ENCODE measurements around the gene ABHD13. TPM values are rescaled to one million over a fixed set of nuclear protein-coding genes. Genes with fewer than 3 reads are reported as not detected.
"Not testable (repeated sequence)": the region's sequence is repeated elsewhere in the genome, so short reads cannot be mapped to it uniquely, and the experiment has no call there.

The ABHD13 gene
- polyA plus RNA-seq, 1 experiment = 2.7 TPM

- CTCF ChIA-PET = interaction anchor here (1.1 kb wide), 1 partner anchor 12 kb away, joined by 4 read pairs; no protein-coding TSS in a partner anchor
- POLR2A ChIA-PET = no interaction called here
- Histone ChIP-seq H3K36me3 (ENCODE audit: control insufficient read depth, insufficient read depth, low read length) (no peaks in the 10 kb centered on the region), H3K27me3 (ENCODE audit: control insufficient read depth, insufficient read depth, low read length) (no peaks in the 10 kb centered on the region), H3K4me3 (ENCODE audit: low read depth, low read length) (no peak overlapping the region)
- TF ChIP-seq, protein P1, sequence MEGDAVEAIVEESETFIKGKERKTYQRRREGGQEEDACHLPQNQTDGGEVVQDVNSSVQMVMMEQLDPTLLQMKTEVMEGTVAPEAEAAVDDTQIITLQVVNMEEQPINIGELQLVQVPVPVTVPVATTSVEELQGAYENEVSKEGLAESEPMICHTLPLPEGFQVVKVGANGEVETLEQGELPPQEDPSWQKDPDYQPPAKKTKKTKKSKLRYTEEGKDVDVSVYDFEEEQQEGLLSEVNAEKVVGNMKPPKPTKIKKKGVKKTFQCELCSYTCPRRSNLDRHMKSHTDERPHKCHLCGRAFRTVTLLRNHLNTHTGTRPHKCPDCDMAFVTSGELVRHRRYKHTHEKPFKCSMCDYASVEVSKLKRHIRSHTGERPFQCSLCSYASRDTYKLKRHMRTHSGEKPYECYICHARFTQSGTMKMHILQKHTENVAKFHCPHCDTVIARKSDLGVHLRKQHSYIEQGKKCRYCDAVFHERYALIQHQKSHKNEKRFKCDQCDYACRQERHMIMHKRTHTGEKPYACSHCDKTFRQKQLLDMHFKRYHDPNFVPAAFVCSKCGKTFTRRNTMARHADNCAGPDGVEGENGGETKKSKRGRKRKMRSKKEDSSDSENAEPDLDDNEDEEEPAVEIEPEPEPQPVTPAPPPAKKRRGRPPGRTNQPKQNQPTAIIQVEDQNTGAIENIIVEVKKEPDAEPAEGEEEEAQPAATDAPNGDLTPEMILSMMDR (IDR thresholded peaks at IDR 0.05; ENCODE audit: insufficient read depth, low read depth, low read length) = no peak
- no peak for DNase-seq (ENCODE audit: low read depth)
Measured at GRCh38 chr13:108249150-108249549, 31.0 kb downstream of the ABHD13 start.

GRCh38 chr13:108257248-108257647, 39.1 kb downstream of the ABHD13 start:
- TF ChIP-seq, protein P1 (IDR thresholded peaks at IDR 0.05; ENCODE audit: insufficient read depth, low read depth, low read length) = no peak
- no peaks in the 10 kb centered on the region for H3K27me3 ChIP-seq (ENCODE audit: control insufficient read depth, insufficient read depth, low read length)
- H3K36me3 ChIP-seq (ENCODE audit: control insufficient read depth, insufficient read depth, low read length) = no peaks in the 10 kb centered on the region
- DNase-seq (ENCODE audit: low read depth) = no peak
- no peak overlapping the region for H3K4me3 ChIP-seq (ENCODE audit: low read depth, low read length)
- ChIA-PET CTCF (no interaction called here), POLR2A (no interaction called here)

DNA sequence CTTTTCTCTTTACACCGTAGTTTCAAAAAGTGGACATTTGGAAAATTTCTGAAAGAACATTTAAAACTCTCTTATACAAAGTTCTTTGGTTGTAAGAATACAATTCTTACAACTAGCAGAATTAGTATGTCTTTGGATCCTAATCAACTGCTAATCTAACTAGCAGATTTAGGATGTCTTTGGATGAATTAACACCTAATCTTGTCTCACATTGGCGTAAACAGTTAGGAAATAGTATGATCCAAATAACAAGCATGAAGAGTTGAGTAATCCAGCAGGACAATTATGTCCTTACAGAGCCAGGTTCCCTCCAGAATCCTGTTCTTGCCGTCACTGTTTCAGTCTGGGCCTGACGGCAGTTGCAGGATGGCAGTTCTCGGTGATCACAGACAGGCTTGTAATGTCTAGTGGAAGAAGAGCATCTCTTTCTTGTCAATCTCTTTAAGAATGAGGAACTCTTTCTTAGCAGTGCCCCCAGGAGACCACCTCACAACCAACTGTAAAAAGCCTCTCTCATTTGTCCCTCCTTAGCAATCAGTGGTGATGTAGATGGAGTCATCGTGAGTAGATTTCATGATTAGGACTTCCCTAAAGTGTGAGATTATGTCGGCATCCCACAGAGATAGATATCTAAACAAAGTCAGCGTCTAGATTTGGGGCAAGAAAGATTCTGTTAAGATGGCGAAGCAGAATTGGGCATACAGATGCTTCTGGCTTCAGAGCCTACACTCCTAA, 45.6 kb downstream of the ABHD13 start:
- Histone ChIP-seq H3K4me3 (ENCODE audit: low read depth, low read length) (no peak overlapping the region), H3K36me3 (ENCODE audit: control insufficient read depth, insufficient read depth, low read length) (no peaks in the 10 kb centered on the region), H3K27me3 (ENCODE audit: control insufficient read depth, insufficient read depth, low read length) (no peaks in the 10 kb centered on the region)
- ChIA-PET CTCF (no interaction called here), POLR2A (no interaction called here)
- no peak for DNase-seq (ENCODE audit: low read depth)
- TF ChIP-seq, protein P1 (IDR thresholded peaks at IDR 0.05; ENCODE audit: insufficient read depth, low read depth, low read length) = no peak

GRCh38 chr13:108266321-108266990, 48.3 kb downstream of the ABHD13 start:
- POLR2A ChIA-PET = no interaction called here
- CTCF ChIA-PET = no interaction called here
- H3K36me3 ChIP-seq (ENCODE audit: control insufficient read depth, insufficient read depth, low read length) = no peaks in the 10 kb centered on the region

GRCh38 chr13:108267347-108267746, 49.2 kb downstream of the ABHD13 start:
- H3K4me3 ChIP-seq (ENCODE audit: low read depth, low read length) = no peak overlapping the region
- H3K36me3 ChIP-seq (ENCODE audit: control insufficient read depth, insufficient read depth, low read length) = no peaks in the 10 kb centered on the region
- ChIA-PET POLR2A (no interaction called here), CTCF (no interaction called here)
- TF ChIP-seq, protein P1 (IDR thresholded peaks at IDR 0.05; ENCODE audit: insufficient read depth, low read depth, low read length) = no peak
- no peaks in the 10 kb centered on the region for H3K27me3 ChIP-seq (ENCODE audit: control insufficient read depth, insufficient read depth, low read length)
- no peak for DNase-seq (ENCODE audit: low read depth)

More at GRCh38 chr13:108266321-108266990, 48.3 kb downstream of the ABHD13 start:
- H3K27me3 ChIP-seq (ENCODE audit: control insufficient read depth, insufficient read depth, low read length) = no peaks in the 10 kb centered on the region
- H3K4me3 ChIP-seq (ENCODE audit: low read depth, low read length) = no peak overlapping the region
- DNase-seq (ENCODE audit: low read depth) = no peak
- TF ChIP-seq, protein P1 (IDR thresholded peaks at IDR 0.05; ENCODE audit: insufficient read depth, low read depth, low read length) = no peak

- H3K36me3 ChIP-seq (ENCODE audit: control insufficient read depth, insufficient read depth, low read length); POLR2A ChIA-PET; H3K27me3 ChIP-seq (ENCODE audit: control insufficient read depth, insufficient read depth, low read length); CTCF ChIA-PET; DNase-seq (ENCODE audit: low read depth); H3K4me3 ChIP-seq (ENCODE audit: low read depth, low read length): not testable (repeated sequence)
Measured at GRCh38 chr13:108267855-108268254, 49.7 kb downstream of the ABHD13 start.
